IMR-90 (cell line): ENCODE results near the gene ABHD12. TPM values are rescaled to one million over a fixed set of nuclear protein-coding genes. Genes with fewer than 3 reads are reported as not detected.
A peak's percentile ranks its signal among the peaks of the same experiment; 100 is the strongest.

ENCODE experiments used
- ATAC-seq: fragments of 200-7000 bp; cut with Tn5 transposase; 2 replicates; pipeline ENCODE4 v1.9.1; 2020; ENCODE audit warnings: low read depth, mild to moderate bottlenecking, moderate library complexity
- BruUV-seq: library from RNA; stranded (reverse); fragments of 400-500 nt; replicated peaks from 2 replicates; lab custom pipeline; 2021; lab: Mats Ljungman, UMichigan
- CTCF ChIA-PET: fragments of 300-600 bp; formaldehyde crosslinking; extraction: SDS; loops from one replicate; lab custom pipeline; 2021; ENCODE audit warnings: antibody characterized with exemption; lab: Yijun Ruan, JAX
- POLR2A ChIA-PET: fragments of 300-600 bp; sonication (Branson Sonifier 250); formaldehyde crosslinking; loops from one replicate; lab custom pipeline; 2022; ENCODE audit warnings: antibody characterized with exemption; ENCODE audit not compliant: unreplicated experiment; lab: Charles Lee
- DNase-seq: peaks from one replicate; pipeline ENCODE4 v3.0.0; 2013
- H2AFZ ChIP-seq: replicated peaks from 2 replicates; pipeline ENCODE3; 2013; ENCODE audit warnings: low read length, mild to moderate bottlenecking; ENCODE audit not compliant: poor library complexity
- H2AK5ac ChIP-seq: 2 replicates; pipeline ENCODE4 v1.6.1; 2013; ENCODE audit warnings: low read depth, low read length, inconsistent platforms
- H2AK9ac ChIP-seq: replicated peaks from 2 replicates; pipeline ENCODE3; 2013; ENCODE audit warnings: mild to moderate bottlenecking, low read depth, low read length, moderate library complexity; ENCODE audit not compliant: poor library complexity
- H2BK120ac ChIP-seq: 2 replicates; pipeline ENCODE4 v1.6.1; 2013; ENCODE audit warnings: low read depth, low read length, inconsistent platforms
- H2BK15ac ChIP-seq: 3 replicates; pipeline ENCODE4 v1.6.1; 2013; ENCODE audit warnings: low read depth, low read length, inconsistent platforms
- H2BK20ac ChIP-seq: 2 replicates; pipeline ENCODE4 v1.6.1; 2013; ENCODE audit warnings: low read depth, mild to moderate bottlenecking, inconsistent platforms, low read length, moderate library complexity
- H2BK5ac ChIP-seq: 2 replicates; pipeline ENCODE4 v1.6.1; 2013; ENCODE audit warnings: mild to moderate bottlenecking, low read depth, low read length, inconsistent platforms; ENCODE audit not compliant: poor library complexity, severe bottlenecking
- H3K14ac ChIP-seq: replicated peaks from 2 replicates; pipeline ENCODE4 v1.6.1; 2013; ENCODE audit warnings: low read depth, low read length, inconsistent platforms
- H3K18ac ChIP-seq: 2 replicates; pipeline ENCODE4 v1.6.1; 2013; ENCODE audit warnings: low read depth, low read length, control low read depth
- H3K23ac ChIP-seq: 2 replicates; pipeline ENCODE4 v1.6.1; 2013; ENCODE audit warnings: low read depth, low read length, inconsistent platforms
- H3K27ac ChIP-seq: 2 replicates; pipeline ENCODE4 v1.5.1; 2013; ENCODE audit warnings: mild to moderate bottlenecking, control low read depth, low read length; ENCODE audit not compliant: insufficient read depth
- H3K27me3 ChIP-seq: 2 replicates; pipeline ENCODE4 v1.6.1; 2013; ENCODE audit warnings: low read length; ENCODE audit not compliant: control insufficient read depth, insufficient read depth
- H3K36me3 ChIP-seq: 2 replicates; pipeline ENCODE4 v1.6.1; 2013; ENCODE audit warnings: low read length, mixed read lengths; ENCODE audit not compliant: control insufficient read depth, insufficient read depth
- H3K4ac ChIP-seq: 2 replicates; pipeline ENCODE4 v1.6.1; 2013; ENCODE audit warnings: low read depth, low read length, inconsistent platforms
- H3K4me1 ChIP-seq: 2 replicates; pipeline ENCODE4 v1.6.1; 2013; ENCODE audit warnings: low read length, mixed read lengths; ENCODE audit not compliant: control insufficient read depth, insufficient read depth
- H3K4me2 ChIP-seq: 2 replicates; pipeline ENCODE4 v1.6.1; 2013; ENCODE audit warnings: low read depth, mild to moderate bottlenecking, control low read depth, low read length, moderate library complexity
- H3K4me3 ChIP-seq: 2 replicates; pipeline ENCODE4 v1.5.1; 2013; ENCODE audit warnings: low read depth, mild to moderate bottlenecking, control low read depth, low read length, moderate library complexity; ENCODE audit not compliant: insufficient read depth
- H3K56ac ChIP-seq: 2 replicates; pipeline ENCODE4 v1.6.1; 2013; ENCODE audit warnings: low read length, inconsistent platforms; ENCODE audit not compliant: insufficient read depth; ENCODE audit errors: extremely low read depth
- H3K79me1 ChIP-seq, 2 experiments: 2 replicates each; pipeline ENCODE4 v1.6.1; 2013; ENCODE audit warnings: low read length in 2 of 2, inconsistent platforms in 1 of 2, low read depth in 1 of 2
- H3K9ac ChIP-seq: 2 replicates; pipeline ENCODE4 v1.6.1; 2013; ENCODE audit warnings: low read depth, low read length, control low read depth
- H3K9me1 ChIP-seq: 2 replicates; pipeline ENCODE4 v1.6.1; 2013; ENCODE audit warnings: low read length, inconsistent platforms; ENCODE audit not compliant: insufficient read depth
- H3K9me3 ChIP-seq: 2 replicates; pipeline ENCODE4 v1.6.1; 2013; ENCODE audit warnings: low read length; ENCODE audit not compliant: control insufficient read depth, insufficient read depth
- H4K20me1 ChIP-seq: 2 replicates; pipeline ENCODE4 v1.6.1; 2013; ENCODE audit warnings: low read length, inconsistent platforms; ENCODE audit not compliant: insufficient read depth
- H4K5ac ChIP-seq: 2 replicates; pipeline ENCODE4 v1.6.1; 2013; ENCODE audit warnings: mild to moderate bottlenecking, low read depth, low read length, control low read depth
- H4K8ac ChIP-seq, 2 experiments: 2 replicates each; pipeline ENCODE4 v1.6.1; 2013; ENCODE audit warnings: low read depth in 2 of 2, low read length in 2 of 2, control low read depth in 1 of 2, inconsistent platforms in 1 of 2
- H4K91ac ChIP-seq: 2 replicates; pipeline ENCODE4 v1.6.1; 2013; ENCODE audit warnings: low read depth, low read length, inconsistent platforms; ENCODE audit not compliant: insufficient read depth
- CEBPB ChIP-seq: IDR thresholded peaks from 2 replicates; pipeline ENCODE4 v1.6.1; 2012; ENCODE audit warnings: low read depth, low read length, improper control_type of control experiment
- FOS ChIP-seq: fragments of 150-350 bp; IDR thresholded peaks from 2 replicates; pipeline ENCODE4 v1.6.1; 2016; ENCODE audit warnings: low read depth, low read length
- WGBS, 2 experiments: methylation state at CpG; one replicate each; pipeline versions ENCODE4 v1.1.5 to v1.1.7; 2013; ENCODE audit warnings: missing lambda C conversion rate in 2 of 2; ENCODE audit not compliant: insufficient read length in 1 of 2; ENCODE audit errors: extremely low coverage in 2 of 2; 5-methylcytosine and 5-hydroxymethylcytosine counted together
- dilution Hi-C: fragments of 300-500 bp; cut with HindIII; formaldehyde crosslinking; loops from one replicate; pipeline ENCODE4 v1.14.3; 2018; ENCODE audit warnings: low sequenced_read_pairs; ENCODE audit not compliant: unreplicated experiment
- in situ Hi-C: fragments of 300-500 bp; cut with MboI; formaldehyde crosslinking; loops from 3 replicates; pipeline ENCODE4 v1.14.3; 2019; ENCODE audit warnings: low sequenced_read_pairs, inconsistent platforms, mixed read lengths
- intact Hi-C: fragments of 100-400 bp; cut with micrococcal nuclease; formaldehyde crosslinking; loops from 2 replicates; pipeline ENCODE4 v1.10.0; 2022
- polyA plus RNA-seq, 3 experiments: library from polyadenylated mRNA; depleted of rRNA; stranded (reverse); fragments of >200 nt; gene quantifications; 2 replicates each; pipeline ENCODE4 v1.2.3, GENCODE V29; 2012; ENCODE audit warnings: low replicate concordance in 1 of 3
- total RNA-seq: library from RNA; depleted of rRNA; stranded (reverse); fragments of >200 nt; gene quantifications from 2 replicates; pipeline ENCODE4 v1.2.3, GENCODE V29; 2012

Gene ABHD12
- total and polyA plus RNA-seq, 2 of the 4 experiments (the other 2 are of a cell fraction) = 80.7 to 108 TPM

DNA sequence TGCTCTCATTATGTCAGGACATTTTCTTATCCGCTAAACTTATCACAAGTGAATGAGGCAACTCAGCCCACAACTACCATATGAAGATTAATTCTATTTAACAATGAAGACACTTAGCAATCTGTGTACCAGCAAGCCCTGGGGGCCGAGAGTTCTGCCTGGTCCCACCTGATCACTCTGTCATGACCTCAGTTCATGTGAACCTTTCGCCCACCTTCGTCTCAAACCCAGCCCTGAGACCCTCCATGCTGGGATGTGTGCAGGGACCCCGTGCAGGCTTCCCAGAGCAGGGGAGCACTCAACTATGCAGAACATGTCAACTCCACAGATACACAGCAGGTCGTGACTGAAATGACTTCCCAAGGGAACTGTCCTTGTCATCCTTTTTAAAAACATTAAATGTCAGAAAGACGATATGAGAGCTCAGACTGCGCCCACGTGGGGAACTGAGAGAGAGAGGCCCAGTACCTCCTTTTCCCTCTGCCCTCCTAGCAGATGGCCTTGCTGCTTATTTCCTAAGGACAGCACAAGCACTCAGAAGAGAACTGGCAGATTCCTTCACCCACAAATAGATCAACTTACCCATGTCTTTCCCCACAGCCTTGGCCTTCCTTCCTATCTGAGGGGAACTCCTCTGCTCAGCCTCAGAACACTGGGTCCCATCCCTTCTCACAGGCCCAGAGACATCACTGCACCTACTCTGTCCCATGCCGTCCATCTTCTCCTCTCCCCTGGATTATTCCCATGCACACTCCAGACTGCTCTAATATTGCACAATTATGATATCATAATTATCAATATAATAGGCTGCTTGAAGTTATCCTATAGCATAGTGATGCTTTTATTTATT lies 11.5 kb downstream of the ABHD12 start:
- Histone ChIP-seq H3K4me2 (no peak overlapping the region), H3K18ac (no peak overlapping the region), H2AFZ (no peak overlapping the region), H3K36me3 (peaks cover 4% of the 10 kb centered on the region; the same call in 1 of the 2 replicates), H4K8ac (no peak overlapping the region), H2AK9ac (peak overlapping the region; percentile 38), H3K4ac (no peak overlapping the region), H2BK5ac (no peak overlapping the region), H3K4me1 (peaks cover 13% of the 10 kb centered on the region), H2AK5ac (no peak overlapping the region), H3K9me3 (no peaks in the 10 kb centered on the region), H3K14ac (no peak overlapping the region), H4K5ac (no peak overlapping the region), H3K23ac (no peak overlapping the region), H3K56ac (no peak overlapping the region), H3K9ac (no peak overlapping the region), H3K9me1 (peaks cover 37% of the 10 kb centered on the region), H2BK120ac (no peak overlapping the region), H3K27me3 (no peaks in the 10 kb centered on the region), H2BK15ac (no peak overlapping the region), H4K91ac (no peak overlapping the region), H3K79me1 (peaks cover 44 to 88% of the 10 kb centered on the region in 2 experiments), H3K4me3 (no peak overlapping the region), H3K27ac (no peak overlapping the region), H2BK20ac (no peak overlapping the region), H4K20me1 (peaks cover 39% of the 10 kb centered on the region)
- BruUV-seq = no TSS peak
- dilution Hi-C loops = no loop called here
- ChIA-PET CTCF (no interaction called here), POLR2A (no interaction called here)
- in situ Hi-C loops = loop anchor here (25.0 kb wide), 1 partner anchor 742 kb away; no protein-coding TSS in a partner anchor
- intact Hi-C loops = no loop called here
- no peak for ATAC-seq
- TF ChIP-seq CEBPB (peak; percentile 27; the same call in 1 of the 2 replicates), FOS (no peak)
- 95% methylated on average over 5 of the region's 10 CpGs; no CpG with 5 or more reads in 1 of the 2 experiments for WGBS, 2 experiments
- no peak for DNase-seq
